ENCODE measurements around the gene RNF151. TPM values are rescaled to one million over a fixed set of nuclear protein-coding genes. Genes with fewer than 3 reads are reported as not detected.

RNF151 gene
- total and polyA plus RNA-seq, 10 of the 15 experiments (the other 5 are each of a cell fraction or from before 2014, with no cell fraction given) = 0.17 to 0.56 TPM; not detected in 8

DNA sequence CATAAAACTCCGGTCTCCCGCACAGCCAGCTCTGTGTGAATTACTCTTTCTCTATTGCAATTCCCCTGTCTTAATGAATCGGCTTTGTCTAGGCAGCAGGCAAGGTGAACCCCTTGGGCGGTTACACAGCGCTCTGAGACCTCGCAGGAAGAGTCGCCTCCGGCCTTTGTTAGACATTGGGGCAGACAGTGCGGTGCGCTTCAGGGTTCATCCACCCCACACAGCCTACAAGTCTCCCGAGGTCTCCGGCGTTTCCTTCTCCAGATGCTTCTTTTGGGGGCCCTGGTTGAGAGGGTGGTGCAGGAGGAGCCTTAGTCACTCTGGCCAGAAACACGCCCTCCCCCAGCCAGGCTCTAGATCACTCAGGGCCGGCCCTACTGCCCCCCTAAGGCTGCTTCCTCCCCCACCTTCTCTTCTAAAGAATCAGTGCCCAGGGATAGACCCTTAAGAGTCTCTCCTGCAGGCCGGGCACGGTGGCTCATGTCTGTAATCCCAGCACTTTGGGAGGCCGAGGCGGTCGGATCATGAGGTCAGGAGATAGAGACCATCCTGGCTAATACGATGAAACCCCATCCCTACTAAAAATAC is 21.9 kb upstream of the RNF151 start:
- ChIA-PET CTCF (interaction anchor here (1.8 kb wide), 1 partner anchor 16 kb away, joined by 4 read pairs; no protein-coding TSS in a partner anchor), SMC1A (ENCODE audit: uncharacterized antibody, unreplicated experiment) (interaction anchor here (1.0 to 1.2 kb wide), 2 partner anchors 12 to 67 kb away, joined by 3 read pairs; no protein-coding TSS in a partner anchor), POLR2A (interaction anchor here (0.5 to 0.6 kb wide), 2 partner anchors 43 to 104 kb away, joined by 3 to 6 read pairs; no protein-coding TSS in a partner anchor), RAD21 (ENCODE audit: unreplicated experiment) (no interaction called here)
- in situ Hi-C loops (cut with MboI) = no loop called here
- BruUV-seq (replicated peaks) = no TSS peak
- Histone ChIP-seq H3K27ac (ENCODE audit: control insufficient read depth, insufficient read depth) (no peak overlapping the region), H3K9me3 (replicated peaks; ENCODE audit: control insufficient read depth, insufficient read depth, low read length) (no peaks in the 10 kb centered on the region), H2AFZ (ENCODE audit: control insufficient read depth, low read depth, low read length) (no peak overlapping the region), H4K20me1 (ENCODE audit: control insufficient read depth, insufficient read depth) (no peaks in the 10 kb centered on the region), H3K27me3 (replicated peaks in 1 of 2; ENCODE audit: control insufficient read depth in 2 of 2, insufficient read depth in 2 of 2, low read length in 1 of 2) (no peaks in the 10 kb centered on the region), H3K9ac (ENCODE audit: control insufficient read depth, insufficient read depth, low read length) (no peak overlapping the region), H3K4me2 (ENCODE audit: control insufficient read depth, insufficient read depth) (no peak overlapping the region), H3K4me3 (no peak overlapping the region), H3K79me2 (ENCODE audit: control insufficient read depth, insufficient read depth, low read length) (peaks cover 18% of the 10 kb centered on the region), H3K4me1 (ENCODE audit: control insufficient read depth, insufficient read depth, low read length) (peaks cover 10% of the 10 kb centered on the region; the same call in 1 of the 2 replicates), H3K36me3 (ENCODE audit: control insufficient read depth in 2 of 2, insufficient read depth in 2 of 2, low read length in 1 of 2) (no peaks in the 10 kb centered on the region; a peak in 2 of 4 replicates)
- no peak for ATAC-seq
- no peak for FAIRE-seq
- no peak for DNase-seq (ENCODE audit: low read depth, low spot score)
- intact Hi-C loops (cut with micrococcal nuclease; ENCODE audit: unreplicated experiment) = no loop called here
- TF ChIP-seq, protein P1, sequence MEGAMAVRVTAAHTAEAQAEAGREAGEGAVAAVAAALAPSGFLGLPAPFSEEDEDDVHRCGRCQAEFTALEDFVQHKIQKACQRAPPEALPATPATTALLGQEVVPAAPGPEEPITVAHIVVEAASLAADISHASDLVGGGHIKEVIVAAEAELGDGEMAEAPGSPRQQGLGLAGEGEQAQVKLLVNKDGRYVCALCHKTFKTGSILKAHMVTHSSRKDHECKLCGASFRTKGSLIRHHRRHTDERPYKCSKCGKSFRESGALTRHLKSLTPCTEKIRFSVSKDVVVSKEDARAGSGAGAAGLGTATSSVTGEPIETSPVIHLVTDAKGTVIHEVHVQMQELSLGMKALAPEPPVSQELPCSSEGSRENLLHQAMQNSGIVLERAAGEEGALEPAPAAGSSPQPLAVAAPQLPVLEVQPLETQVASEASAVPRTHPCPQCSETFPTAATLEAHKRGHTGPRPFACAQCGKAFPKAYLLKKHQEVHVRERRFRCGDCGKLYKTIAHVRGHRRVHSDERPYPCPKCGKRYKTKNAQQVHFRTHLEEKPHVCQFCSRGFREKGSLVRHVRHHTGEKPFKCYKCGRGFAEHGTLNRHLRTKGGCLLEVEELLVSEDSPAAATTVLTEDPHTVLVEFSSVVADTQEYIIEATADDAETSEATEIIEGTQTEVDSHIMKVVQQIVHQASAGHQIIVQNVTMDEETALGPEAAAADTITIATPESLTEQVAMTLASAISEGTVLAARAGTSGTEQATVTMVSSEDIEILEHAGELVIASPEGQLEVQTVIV (IDR thresholded peaks at IDR 0.05; ENCODE audit: borderline replicate concordance, partially characterized antibody) = no peak
- TF ChIP-seq SMARCA5 (IDR thresholded peaks at IDR 0.05) = no peak
- TF ChIP-seq BRCA1 (IDR thresholded peaks at IDR 0.05; ENCODE audit: low read depth, low read length) = no peak
- TF ChIP-seq KDM1A (IDR thresholded peaks at IDR 0.05; ENCODE audit: borderline replicate concordance) = no peak
- TF ChIP-seq MTA2 (IDR thresholded peaks at IDR 0.05; ENCODE audit: low read depth) = no peak
- no peak for TF ChIP-seq ETV6 (conservative IDR thresholded peaks at IDR 0.05 in 1 of 2, IDR thresholded peaks at IDR 0.05 in 1 of 2; ENCODE audit: borderline replicate concordance in 1 of 2, low read depth in 1 of 2)
- no peak for TF ChIP-seq NBN (IDR thresholded peaks at IDR 0.05)
- WGBS (ENCODE audit: insufficient coverage, insufficient replicate concordance, low lambda C conversion rate, missing lambda C conversion rate) = 87% methylated on average over 21 of the region's 21 CpGs

Data from GM12878 (cell line).